ENCODE results near the gene NUBP2. TPM values are rescaled to one million over a fixed set of nuclear protein-coding genes. Genes with fewer than 3 reads are reported as not detected.

NUBP2 gene
- total and polyA plus RNA-seq, 4 donors, result 28.9 to 80.9 (median 54.1) TPM

DNA sequence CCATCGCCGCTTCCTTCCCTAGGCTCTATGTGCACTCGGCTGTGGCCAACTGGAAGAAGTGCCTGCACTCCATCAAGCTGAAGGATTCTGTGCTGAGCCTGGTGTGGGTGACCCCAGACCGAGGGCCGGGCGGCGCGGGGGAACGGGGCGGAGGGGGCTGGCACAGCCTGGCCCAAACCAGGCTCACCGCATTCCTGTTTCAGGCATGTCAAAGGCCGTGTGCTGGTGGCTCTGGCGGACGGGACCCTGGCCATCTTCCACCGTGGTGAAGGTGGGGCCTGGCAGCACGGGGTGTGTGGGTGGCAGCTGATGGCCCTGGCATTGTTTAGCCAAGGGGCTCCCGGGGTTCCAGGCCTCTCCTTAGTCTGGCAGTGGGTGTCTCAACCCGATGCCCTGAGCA lies 16.1 kb upstream of the NUBP2 start (continued):
- TF ChIP-seq, protein P1, sequence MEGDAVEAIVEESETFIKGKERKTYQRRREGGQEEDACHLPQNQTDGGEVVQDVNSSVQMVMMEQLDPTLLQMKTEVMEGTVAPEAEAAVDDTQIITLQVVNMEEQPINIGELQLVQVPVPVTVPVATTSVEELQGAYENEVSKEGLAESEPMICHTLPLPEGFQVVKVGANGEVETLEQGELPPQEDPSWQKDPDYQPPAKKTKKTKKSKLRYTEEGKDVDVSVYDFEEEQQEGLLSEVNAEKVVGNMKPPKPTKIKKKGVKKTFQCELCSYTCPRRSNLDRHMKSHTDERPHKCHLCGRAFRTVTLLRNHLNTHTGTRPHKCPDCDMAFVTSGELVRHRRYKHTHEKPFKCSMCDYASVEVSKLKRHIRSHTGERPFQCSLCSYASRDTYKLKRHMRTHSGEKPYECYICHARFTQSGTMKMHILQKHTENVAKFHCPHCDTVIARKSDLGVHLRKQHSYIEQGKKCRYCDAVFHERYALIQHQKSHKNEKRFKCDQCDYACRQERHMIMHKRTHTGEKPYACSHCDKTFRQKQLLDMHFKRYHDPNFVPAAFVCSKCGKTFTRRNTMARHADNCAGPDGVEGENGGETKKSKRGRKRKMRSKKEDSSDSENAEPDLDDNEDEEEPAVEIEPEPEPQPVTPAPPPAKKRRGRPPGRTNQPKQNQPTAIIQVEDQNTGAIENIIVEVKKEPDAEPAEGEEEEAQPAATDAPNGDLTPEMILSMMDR (IDR thresholded peaks at IDR 0.05; ENCODE audit: low read depth, low read length, missing input control), result no peak
- no peak for TF ChIP-seq RAD21 (IDR thresholded peaks at IDR 0.05)
- no peak for TF ChIP-seq FOXA1 (IDR thresholded peaks at IDR 0.05)
- no peak for TF ChIP-seq YY1 (IDR thresholded peaks at IDR 0.05)
- no peak for TF ChIP-seq JUND (IDR thresholded peaks at IDR 0.05)

- no peak overlapping the region for H3K27ac ChIP-seq (ENCODE audit: low read depth in 1 of 2, low read length in 2 of 2)
- no peak overlapping the region for H3K9ac ChIP-seq (ENCODE audit: low read depth in 1 of 2, low read length in 2 of 2)
- H3K4me3 ChIP-seq (ENCODE audit: low read depth in 1 of 3, low read length in 3 of 3), result no peak overlapping the region
- peaks cover 7 to 46% (median 13%) of the 10 kb centered on the region in 4 donors for H3K36me3 ChIP-seq (ENCODE audit: control insufficient read depth in 4 of 4, insufficient read depth in 3 of 4, low read depth in 1 of 4, low read length in 3 of 4)
- DNase-seq (ENCODE audit: low spot score), result no peak
- H3K9me3 ChIP-seq (ENCODE audit: control insufficient read depth in 4 of 4, low read length in 3 of 4), result no peaks in the 10 kb centered on the region
- no peak for TF ChIP-seq HNF4G (IDR thresholded peaks at IDR 0.05)
- TF ChIP-seq RAD21 (IDR thresholded peaks at IDR 0.05), result no peak
- TF ChIP-seq, protein P1 (IDR thresholded peaks at IDR 0.05; ENCODE audit: low read depth, low read length, missing input control), result no peak
- no peak for TF ChIP-seq FOXA2 (IDR thresholded peaks at IDR 0.05)
- no peak for TF ChIP-seq EGR1 (IDR thresholded peaks at IDR 0.05; ENCODE audit: low read depth in 2 of 2)
- TF ChIP-seq TAF1 (conservative IDR thresholded peaks at IDR 0.05), result no peak
- no peak for TF ChIP-seq FOXA1 (IDR thresholded peaks at IDR 0.05)
- TF ChIP-seq YY1 (IDR thresholded peaks at IDR 0.05), result no peak
- TF ChIP-seq NR2F2 (IDR thresholded peaks at IDR 0.05), result no peak
- no peak for TF ChIP-seq HNF4A (conservative IDR thresholded peaks at IDR 0.05)
- TF ChIP-seq, protein P2, sequence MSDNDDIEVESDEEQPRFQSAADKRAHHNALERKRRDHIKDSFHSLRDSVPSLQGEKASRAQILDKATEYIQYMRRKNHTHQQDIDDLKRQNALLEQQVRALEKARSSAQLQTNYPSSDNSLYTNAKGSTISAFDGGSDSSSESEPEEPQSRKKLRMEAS (IDR thresholded peaks at IDR 0.05), result no peak
- TF ChIP-seq RXRA (IDR thresholded peaks at IDR 0.05), result no peak
- no peaks in the 10 kb centered on the region for H3K27me3 ChIP-seq (ENCODE audit: control insufficient read depth in 4 of 4, insufficient read depth in 4 of 4, low read length in 3 of 4)
- WGBS, result 94% methylated on average over 42 of the region's 42 CpGs
- peaks cover 0 to 21% (median 12%) of the 10 kb centered on the region in 4 donors for H3K4me1 ChIP-seq (ENCODE audit: control insufficient read depth in 4 of 4, insufficient read depth in 4 of 4, low read length in 3 of 4)
These were observed 15.4 kb upstream of the NUBP2 start for GRCh38 chr16:1767116-1767994.

GRCh38 chr16:1768061-1768766 lies 14.5 kb upstream of the NUBP2 start:
- Histone ChIP-seq H3K27ac (ENCODE audit: low read depth in 1 of 2, low read length in 2 of 2) (no peak overlapping the region), H3K9ac (ENCODE audit: low read depth in 1 of 2, low read length in 2 of 2) (no peak overlapping the region), H3K4me1 (ENCODE audit: control insufficient read depth in 4 of 4, insufficient read depth in 4 of 4, low read length in 3 of 4) (peaks cover 0 to 25% (median 13%) of the 10 kb centered on the region in 4 donors), H3K27me3 (ENCODE audit: control insufficient read depth in 4 of 4, insufficient read depth in 4 of 4, low read length in 3 of 4) (no peaks in the 10 kb centered on the region), H3K36me3 (ENCODE audit: control insufficient read depth in 4 of 4, insufficient read depth in 3 of 4, low read depth in 1 of 4, low read length in 3 of 4) (peaks cover 6 to 38% (median 12%) of the 10 kb centered on the region in 4 donors), H3K4me3 (ENCODE audit: low read depth in 1 of 3, low read length in 3 of 3) (no peak overlapping the region), H3K9me3 (ENCODE audit: control insufficient read depth in 4 of 4, low read length in 3 of 4) (no peaks in the 10 kb centered on the region)
- TF ChIP-seq JUND (IDR thresholded peaks at IDR 0.05) (no peak), RAD21 (IDR thresholded peaks at IDR 0.05) (no peak), HNF4G (IDR thresholded peaks at IDR 0.05) (no peak), FOXA2 (IDR thresholded peaks at IDR 0.05) (no peak), RXRA (IDR thresholded peaks at IDR 0.05) (no peak)
- TF ChIP-seq, protein P2 (IDR thresholded peaks at IDR 0.05), result no peak
- DNase-seq (ENCODE audit: low spot score), result no peak
- WGBS, result 91% methylated on average over 41 of the region's 41 CpGs

Measured in liver (tissue), 9 donors.